Measurements from ENCODE around the gene SYTL1.

DNA sequence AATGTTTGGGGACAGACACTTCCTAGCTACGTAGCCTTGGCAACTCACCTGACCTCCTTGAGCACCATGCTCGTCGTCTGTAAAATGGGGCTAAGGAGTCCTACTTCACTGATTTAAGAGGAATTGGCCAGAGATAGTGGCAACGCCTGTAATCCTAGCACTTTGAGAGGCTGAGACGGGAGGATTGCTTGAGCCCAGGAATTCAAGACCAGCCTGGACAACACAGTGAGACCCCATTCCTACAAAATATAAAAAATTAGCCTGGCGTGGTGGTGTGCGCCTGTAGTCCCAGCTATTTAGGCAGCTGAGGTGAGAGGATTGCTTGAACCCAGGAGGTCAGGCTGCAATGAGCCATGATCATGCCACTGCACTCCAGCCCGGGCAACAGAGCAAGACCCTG is 4.5 kb downstream of the SYTL1 start:
- TF ChIP-seq EP300 (IDR thresholded peaks at IDR 0.05; ENCODE audit: borderline replicate concordance in 1 of 2, low read depth in 1 of 2, low read length in 1 of 2) (no peak), JUND (IDR thresholded peaks at IDR 0.05) (no peak), TCF12 (IDR thresholded peaks at IDR 0.05) (no peak), RAD21 (IDR thresholded peaks at IDR 0.05; ENCODE audit: low read length) (no peak), TAF1 (IDR thresholded peaks at IDR 0.05; ENCODE audit: borderline replicate concordance, low read depth, low read length) (no peak), POLR2AphosphoS5 (IDR thresholded peaks at IDR 0.05; ENCODE audit: low read depth, low read length) (no peak), RCOR1 (IDR thresholded peaks at IDR 0.05; ENCODE audit: low read length) (no peak), YY1 (IDR thresholded peaks at IDR 0.05; ENCODE audit: low read depth) (no peak)
- TF ChIP-seq, protein P1, sequence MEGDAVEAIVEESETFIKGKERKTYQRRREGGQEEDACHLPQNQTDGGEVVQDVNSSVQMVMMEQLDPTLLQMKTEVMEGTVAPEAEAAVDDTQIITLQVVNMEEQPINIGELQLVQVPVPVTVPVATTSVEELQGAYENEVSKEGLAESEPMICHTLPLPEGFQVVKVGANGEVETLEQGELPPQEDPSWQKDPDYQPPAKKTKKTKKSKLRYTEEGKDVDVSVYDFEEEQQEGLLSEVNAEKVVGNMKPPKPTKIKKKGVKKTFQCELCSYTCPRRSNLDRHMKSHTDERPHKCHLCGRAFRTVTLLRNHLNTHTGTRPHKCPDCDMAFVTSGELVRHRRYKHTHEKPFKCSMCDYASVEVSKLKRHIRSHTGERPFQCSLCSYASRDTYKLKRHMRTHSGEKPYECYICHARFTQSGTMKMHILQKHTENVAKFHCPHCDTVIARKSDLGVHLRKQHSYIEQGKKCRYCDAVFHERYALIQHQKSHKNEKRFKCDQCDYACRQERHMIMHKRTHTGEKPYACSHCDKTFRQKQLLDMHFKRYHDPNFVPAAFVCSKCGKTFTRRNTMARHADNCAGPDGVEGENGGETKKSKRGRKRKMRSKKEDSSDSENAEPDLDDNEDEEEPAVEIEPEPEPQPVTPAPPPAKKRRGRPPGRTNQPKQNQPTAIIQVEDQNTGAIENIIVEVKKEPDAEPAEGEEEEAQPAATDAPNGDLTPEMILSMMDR (IDR thresholded peaks at IDR 0.05), result no peak
- TF ChIP-seq, protein P2, sequence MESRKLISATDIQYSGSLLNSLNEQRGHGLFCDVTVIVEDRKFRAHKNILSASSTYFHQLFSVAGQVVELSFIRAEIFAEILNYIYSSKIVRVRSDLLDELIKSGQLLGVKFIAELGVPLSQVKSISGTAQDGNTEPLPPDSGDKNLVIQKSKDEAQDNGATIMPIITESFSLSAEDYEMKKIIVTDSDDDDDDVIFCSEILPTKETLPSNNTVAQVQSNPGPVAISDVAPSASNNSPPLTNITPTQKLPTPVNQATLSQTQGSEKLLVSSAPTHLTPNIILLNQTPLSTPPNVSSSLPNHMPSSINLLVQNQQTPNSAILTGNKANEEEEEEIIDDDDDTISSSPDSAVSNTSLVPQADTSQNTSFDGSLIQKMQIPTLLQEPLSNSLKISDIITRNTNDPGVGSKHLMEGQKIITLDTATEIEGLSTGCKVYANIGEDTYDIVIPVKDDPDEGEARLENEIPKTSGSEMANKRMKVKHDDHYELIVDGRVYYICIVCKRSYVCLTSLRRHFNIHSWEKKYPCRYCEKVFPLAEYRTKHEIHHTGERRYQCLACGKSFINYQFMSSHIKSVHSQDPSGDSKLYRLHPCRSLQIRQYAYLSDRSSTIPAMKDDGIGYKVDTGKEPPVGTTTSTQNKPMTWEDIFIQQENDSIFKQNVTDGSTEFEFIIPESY (IDR thresholded peaks at IDR 0.05; ENCODE audit: borderline replicate concordance, low read depth), result no peak
